HEK293 (cell line): ENCODE results near the gene STIL.

Experiments used
- ATF2 ChIP-seq: fragments of 450-650 bp; formaldehyde crosslinking; IDR thresholded peaks from 2 replicates; pipeline ENCODE4 v1.5.1; 2016; ENCODE audit warnings: missing biosample characterization, missing genetic modification characterization, low read depth
- CTCF ChIP-seq: fragments of 450-650 bp; formaldehyde crosslinking; IDR thresholded peaks from 2 replicates; pipeline ENCODE4 v1.5.1; 2016; ENCODE audit warnings: missing biosample characterization, missing genetic modification characterization
- GLI4 ChIP-seq: fragments of 450-650 bp; formaldehyde crosslinking; IDR thresholded peaks from 2 replicates; pipeline ENCODE4 v1.5.1; 2016; ENCODE audit warnings: missing biosample characterization, missing genetic modification characterization
- KLF9 ChIP-seq: fragments of 450-650 bp; formaldehyde crosslinking; IDR thresholded peaks from 2 replicates; pipeline ENCODE4 v1.5.1; 2016; ENCODE audit warnings: missing biosample characterization, missing genetic modification characterization, low read depth
- ZBTB10 ChIP-seq: fragments of 450-650 bp; formaldehyde crosslinking; IDR thresholded peaks from 2 replicates; pipeline ENCODE4 v1.5.1; 2016; ENCODE audit warnings: missing biosample characterization, missing genetic modification characterization
- ZNF26 ChIP-seq: fragments of 450-650 bp; formaldehyde crosslinking; IDR thresholded peaks from 2 replicates; pipeline ENCODE4 v1.5.1; 2016; ENCODE audit warnings: missing biosample characterization, missing genetic modification characterization

GRCh38 chr1:47231301-47232186 lies 82.4 kb downstream of the STIL start:
- TF ChIP-seq ZNF26 (tag by site-specific recombination), result no peak
- no peak for TF ChIP-seq GLI4 (tag by site-specific recombination)
- no peak for TF ChIP-seq CTCF (tag by site-specific recombination)
- TF ChIP-seq ATF2 (tag by site-specific recombination), result no peak
- TF ChIP-seq ZBTB10, result no peak
- TF ChIP-seq KLF9 (tag by site-specific recombination), result no peak
